Trophoblast cell (in vitro differentiated cells and primary cell): ENCODE data around the gene TMEM87B.

Experiments
- DNase-seq, 2 donors: peaks; one replicate each; pipeline ENCODE4 v3.0.0-alpha.2; 2016
- H2AFZ ChIP-seq: 2 replicates; pipeline ENCODE4 v1.6.1; 2013; ENCODE audit warnings: low read length, moderate library complexity, mild to moderate bottlenecking; ENCODE audit not compliant: insufficient read depth, poor library complexity
- H2AK5ac ChIP-seq: 2 replicates; pipeline ENCODE4 v1.6.1; 2013; ENCODE audit warnings: mild to moderate bottlenecking, low read length
- H2BK120ac ChIP-seq: 2 replicates; pipeline ENCODE4 v1.6.1; 2013; ENCODE audit warnings: low read length, mild to moderate bottlenecking, moderate library complexity; ENCODE audit not compliant: insufficient read depth, poor library complexity
- H2BK12ac ChIP-seq: 2 replicates; pipeline ENCODE4 v1.6.1; 2013; ENCODE audit warnings: mild to moderate bottlenecking, low read length, moderate library complexity
- H2BK5ac ChIP-seq: 2 replicates; pipeline ENCODE4 v1.6.1; 2013; ENCODE audit warnings: low read length, low read depth, moderate library complexity, mild to moderate bottlenecking; ENCODE audit not compliant: poor library complexity
- H3K14ac ChIP-seq: 2 replicates; pipeline ENCODE4 v1.6.1; 2013; ENCODE audit warnings: mild to moderate bottlenecking, low read length
- H3K18ac ChIP-seq: 2 replicates; pipeline ENCODE4 v1.6.1; 2013; ENCODE audit warnings: mild to moderate bottlenecking, low read length
- H3K23ac ChIP-seq: 2 replicates; pipeline ENCODE4 v1.6.1; 2013; ENCODE audit warnings: low read length
- H3K27ac ChIP-seq: 2 replicates; pipeline ENCODE4 v1.5.1; 2013; ENCODE audit warnings: low read depth, mild to moderate bottlenecking, inconsistent platforms, low read length, moderate library complexity
- H3K27me3 ChIP-seq: 2 replicates; pipeline ENCODE4 v1.6.1; 2013; ENCODE audit warnings: inconsistent platforms, mild to moderate bottlenecking, low read length, moderate library complexity; ENCODE audit not compliant: insufficient read depth
- H3K36me3 ChIP-seq, 2 experiments: 1 replicate in 1 of 2; 2 replicates in 1 of 2; pipeline ENCODE4 v1.6.1; 2013; ENCODE audit warnings: low read length in 2 of 2, mild to moderate bottlenecking in 2 of 2, moderate library complexity in 1 of 2; ENCODE audit not compliant: insufficient read depth in 2 of 2, control insufficient read depth in 1 of 2
- H3K4ac ChIP-seq: 2 replicates; pipeline ENCODE4 v1.6.1; 2013; ENCODE audit warnings: low read depth, mild to moderate bottlenecking, low read length, moderate library complexity
- H3K4me1 ChIP-seq, 2 experiments: 1 replicate in 1 of 2; 2 replicates in 1 of 2; pipeline ENCODE4 v1.6.1; 2013; ENCODE audit warnings: low read length in 2 of 2, mild to moderate bottlenecking in 2 of 2, moderate library complexity in 1 of 2; ENCODE audit not compliant: insufficient read depth in 2 of 2, control insufficient read depth in 1 of 2
- H3K4me2 ChIP-seq: 2 replicates; pipeline ENCODE4 v1.6.1; 2013; ENCODE audit warnings: inconsistent platforms, mild to moderate bottlenecking, low read length, moderate library complexity
- H3K4me3 ChIP-seq: 2 replicates; pipeline ENCODE4 v1.5.1; 2013; ENCODE audit warnings: mild to moderate bottlenecking, low read depth, low read length, inconsistent platforms
- H3K79me1 ChIP-seq: one replicate; pipeline ENCODE4 v1.6.1; 2013; ENCODE audit warnings: low read length
- H3K79me2 ChIP-seq: 2 replicates; pipeline ENCODE4 v1.6.1; 2013; ENCODE audit warnings: low read length, mild to moderate bottlenecking; ENCODE audit not compliant: control insufficient read depth, insufficient read depth, poor library complexity
- H3K9ac ChIP-seq: 2 replicates; pipeline ENCODE4 v1.6.1; 2013; ENCODE audit warnings: mild to moderate bottlenecking, low read length
- H3K9me3 ChIP-seq: 2 replicates; pipeline ENCODE4 v1.6.1; 2013; ENCODE audit warnings: low read depth, mild to moderate bottlenecking, control low read depth, inconsistent platforms, low read length; ENCODE audit not compliant: insufficient read depth
- H4K12ac ChIP-seq: 2 replicates; pipeline ENCODE4 v1.6.1; 2013; ENCODE audit warnings: low read depth, mild to moderate bottlenecking, low read length, moderate library complexity
- H4K8ac ChIP-seq: 2 replicates; pipeline ENCODE4 v1.6.1; 2013; ENCODE audit warnings: low read depth, mild to moderate bottlenecking, low read length, moderate library complexity
- H4K91ac ChIP-seq: one replicate; pipeline ENCODE4 v1.6.1; 2013; ENCODE audit warnings: low read depth, mild to moderate bottlenecking, low read length, moderate library complexity
- WGBS: extraction: QIAGEN DNeasy Blood & Tissue Kit; methylation state at CpG from one replicate; pipeline ENCODE4 v1.1.7; 2013; ENCODE audit warnings: missing lambda C conversion rate; ENCODE audit not compliant: insufficient read length, insufficient coverage; ENCODE audit errors: extremely low coverage; 5-methylcytosine and 5-hydroxymethylcytosine counted together

The TMEM87B gene

GRCh38 chr2:112084689-112085374 is 29.8 kb downstream of the TMEM87B start:
- WGBS = no CpG with 5 or more reads among the region's 4 CpGs

GRCh38 chr2:112085375-112085730 is 30.3 kb downstream of the TMEM87B start:
- H4K12ac ChIP-seq = no peak overlapping the region
- no peak overlapping the region for H2AK5ac ChIP-seq

More at GRCh38 chr2:112084689-112085374, 29.8 kb downstream of the TMEM87B start:
- Histone ChIP-seq H3K79me1 (no peaks in the 10 kb centered on the region), H3K9ac (no peak overlapping the region), H3K27me3 (no peaks in the 10 kb centered on the region), H3K4me3 (no peak overlapping the region), H2AK5ac (no peak overlapping the region), H3K79me2 (no peaks in the 10 kb centered on the region), H4K8ac (no peak overlapping the region), H3K4me1 (no peaks in the 10 kb centered on the region), H3K18ac (no peak overlapping the region), H3K14ac (no peak overlapping the region), H3K4ac (no peak overlapping the region), H4K91ac (no peak overlapping the region), H2BK12ac (no peak overlapping the region), H3K36me3 (peaks cover 22 to 52% of the 10 kb centered on the region in 2 experiments), H3K27ac (no peak overlapping the region), H3K9me3 (no peaks in the 10 kb centered on the region), H3K4me2 (no peak overlapping the region), H2AFZ (no peak overlapping the region), H2BK5ac (no peak overlapping the region), H3K23ac (no peak overlapping the region), H2BK120ac (no peak overlapping the region), H4K12ac (no peak overlapping the region)
- no peak for DNase-seq

GRCh38 chr2:112085916-112086669 is 31.0 kb downstream of the TMEM87B start:
- no peak overlapping the region for H2BK5ac ChIP-seq
- H3K36me3 ChIP-seq = peaks cover 27 to 53% of the 10 kb centered on the region in 2 experiments
- H2AK5ac ChIP-seq = no peak overlapping the region
- H3K27me3 ChIP-seq = no peaks in the 10 kb centered on the region
- H4K91ac ChIP-seq = no peak overlapping the region
- H3K4me1 ChIP-seq = no peaks in the 10 kb centered on the region
- WGBS = no CpG with 5 or more reads among the region's 9 CpGs
- H2BK12ac ChIP-seq = no peak overlapping the region
- H3K79me1 ChIP-seq = no peaks in the 10 kb centered on the region
- H2BK120ac ChIP-seq = no peak overlapping the region
- no peak overlapping the region for H3K27ac ChIP-seq
- no peak overlapping the region for H3K14ac ChIP-seq
- H3K9ac ChIP-seq = no peak overlapping the region
- no peak overlapping the region for H2AFZ ChIP-seq
- H3K4me3 ChIP-seq = no peak overlapping the region
- H4K8ac ChIP-seq = no peak overlapping the region
- H3K9me3 ChIP-seq = no peaks in the 10 kb centered on the region
- DNase-seq = no peak
- H3K23ac ChIP-seq = no peak overlapping the region
- H4K12ac ChIP-seq = no peak overlapping the region
- H3K79me2 ChIP-seq = no peaks in the 10 kb centered on the region
- H3K18ac ChIP-seq = no peak overlapping the region
- H3K4ac ChIP-seq = no peak overlapping the region
- H3K4me2 ChIP-seq = no peak overlapping the region

More at GRCh38 chr2:112085375-112085730, 30.3 kb downstream of the TMEM87B start:
- H3K14ac ChIP-seq = no peak overlapping the region
- no peak overlapping the region for H4K8ac ChIP-seq
- no peak overlapping the region for H3K9ac ChIP-seq
- H3K36me3 ChIP-seq = peaks cover 24 to 52% of the 10 kb centered on the region in 2 experiments
- H3K79me2 ChIP-seq = no peaks in the 10 kb centered on the region
- no peak overlapping the region for H2AFZ ChIP-seq
- H3K4me2 ChIP-seq = no peak overlapping the region
- H3K4ac ChIP-seq = no peak overlapping the region
- no peak overlapping the region for H2BK12ac ChIP-seq
- no peaks in the 10 kb centered on the region for H3K27me3 ChIP-seq
- no peaks in the 10 kb centered on the region for H3K4me1 ChIP-seq
- H3K18ac ChIP-seq = no peak overlapping the region
- no peaks in the 10 kb centered on the region for H3K79me1 ChIP-seq
- no peak overlapping the region for H3K27ac ChIP-seq
- no peak overlapping the region for H4K91ac ChIP-seq
- no peaks in the 10 kb centered on the region for H3K9me3 ChIP-seq
- H3K23ac ChIP-seq = no peak overlapping the region
- DNase-seq = no peak
- H2BK120ac ChIP-seq = no peak overlapping the region
- no peak overlapping the region for H3K4me3 ChIP-seq
- H2BK5ac ChIP-seq = no peak overlapping the region

GRCh38 chr2:112087346-112088020 is 32.4 kb downstream of the TMEM87B start:
- Histone ChIP-seq H3K14ac (no peak overlapping the region), H2AK5ac (no peak overlapping the region), H3K27me3 (no peaks in the 10 kb centered on the region), H3K36me3 (peaks cover 25 to 45% of the 10 kb centered on the region in 2 experiments), H3K18ac (no peak overlapping the region), H2BK5ac (no peak overlapping the region), H3K79me2 (no peaks in the 10 kb centered on the region), H3K4me1 (peaks cover 4% of the 10 kb centered on the region in 2 experiments), H3K27ac (no peak overlapping the region), H4K8ac (no peak overlapping the region), H3K79me1 (no peaks in the 10 kb centered on the region), H4K12ac (no peak overlapping the region), H3K9ac (no peak overlapping the region), H3K4me2 (no peak overlapping the region), H2BK12ac (no peak overlapping the region), H3K4ac (no peak overlapping the region), H2AFZ (no peak overlapping the region), H2BK120ac (no peak overlapping the region), H3K9me3 (no peaks in the 10 kb centered on the region), H4K91ac (no peak overlapping the region), H3K23ac (no peak overlapping the region), H3K4me3 (no peak overlapping the region)
- WGBS = no CpG with 5 or more reads among the region's 9 CpGs
- DNase-seq = no peak
